GM12878 (cell line): ENCODE measurements around the gene HEATR3. TPM values are rescaled to one million over a fixed set of nuclear protein-coding genes. Genes with fewer than 3 reads are reported as not detected.

Experiments
- ATF3 ChIP-seq: IDR thresholded peaks from 2 replicates; pipeline ENCODE4 v1.6.1; 2011; ENCODE audit warnings: low read depth, mild to moderate bottlenecking, low read length, moderate library complexity, borderline replicate concordance; ENCODE audit errors: extremely low read depth
- BHLHE40 ChIP-seq, 2 experiments: fragments of 450-650 bp in 1 of 2; IDR thresholded peaks; 2 replicates each; pipeline ENCODE4 v1.6.1; 2011 to 2017; ENCODE audit warnings: low read depth in 2 of 2, borderline replicate concordance in 1 of 2, improper control_type of control experiment in 1 of 2, low read length in 1 of 2, mild to moderate bottlenecking in 1 of 2
- BMI1 ChIP-seq: fragments of 450-650 bp; IDR thresholded peaks from 2 replicates; pipeline ENCODE4 v1.6.1; 2016; ENCODE audit warnings: mild to moderate bottlenecking, moderate library complexity, borderline replicate concordance
- CHD4 ChIP-seq: fragments of 200-600 bp; sonication (generic); IDR thresholded peaks from 2 replicates; pipeline ENCODE4 v1.6.1; 2016; ENCODE audit warnings: mild to moderate bottlenecking
- CREM ChIP-seq: IDR thresholded peaks from 2 replicates; pipeline ENCODE4 v1.6.1; 2014; ENCODE audit warnings: antibody characterized with exemption, low read depth
- GATAD2B ChIP-seq: fragments of 450-650 bp; conservative IDR thresholded peaks from 2 replicates; pipeline ENCODE4 v1.6.1; 2017; ENCODE audit warnings: low read depth, mild to moderate bottlenecking, moderate library complexity
- IRF5 ChIP-seq: fragments of 450-650 bp; IDR thresholded peaks from 2 replicates; pipeline ENCODE4 v1.6.1; 2017; ENCODE audit warnings: borderline replicate concordance
- MEF2A ChIP-seq: IDR thresholded peaks from 2 replicates; pipeline ENCODE4 v1.6.1; 2011; ENCODE audit warnings: low read depth, mild to moderate bottlenecking, low read length, moderate library complexity; ENCODE audit not compliant: insufficient read depth
- MTA2 ChIP-seq: fragments of 450-650 bp; IDR thresholded peaks from 2 replicates; pipeline ENCODE4 v1.6.1; 2016; ENCODE audit warnings: low read depth, mild to moderate bottlenecking, moderate library complexity
- NFXL1 ChIP-seq: fragments of 450-650 bp; IDR thresholded peaks from 2 replicates; pipeline ENCODE4 v1.6.1; 2017; ENCODE audit warnings: antibody characterized with exemption, mild to moderate bottlenecking, borderline replicate concordance
- POLR2AphosphoS2 ChIP-seq: IDR thresholded peaks from 2 replicates; pipeline ENCODE4 v1.6.1; 2011; ENCODE audit warnings: low read depth, mild to moderate bottlenecking, low read length, improper control_type of control experiment, moderate library complexity
- RB1 ChIP-seq: fragments of 450-650 bp; formaldehyde crosslinking; IDR thresholded peaks from 2 replicates; pipeline ENCODE4 v1.6.1; 2017; ENCODE audit warnings: mild to moderate bottlenecking, borderline replicate concordance
- RELA ChIP-seq: fragments of 450-650 bp; IDR thresholded peaks from 2 replicates; pipeline ENCODE4 v1.8.0; 2014; ENCODE audit warnings: borderline replicate concordance; ENCODE audit not compliant: partially characterized antibody
- SMC3 ChIP-seq: IDR thresholded peaks from 2 replicates; pipeline ENCODE4 v1.6.1; 2011; ENCODE audit warnings: low read length, improper control_type of control experiment, borderline replicate concordance
- SP1 ChIP-seq: IDR thresholded peaks from one replicate; pipeline ENCODE4 v1.6.1; 2011; ENCODE audit warnings: low read depth, low read length
- SPI1 ChIP-seq: IDR thresholded peaks from 2 replicates; pipeline ENCODE4 v1.6.1; 2011; ENCODE audit warnings: low read depth, mild to moderate bottlenecking, low read length, moderate library complexity, borderline replicate concordance; ENCODE audit not compliant: insufficient read depth
- SREBF2 ChIP-seq: IDR thresholded peaks from 2 replicates; pipeline ENCODE4 v1.6.1; 2012; ENCODE audit warnings: mild to moderate bottlenecking, low read length
- TBL1XR1 ChIP-seq: IDR thresholded peaks from 2 replicates; pipeline ENCODE4 v1.6.1; 2012; ENCODE audit warnings: low read depth, low read length, improper control_type of control experiment
- TCF7 ChIP-seq: IDR thresholded peaks from 2 replicates; pipeline ENCODE4 v1.6.1; 2014; ENCODE audit warnings: antibody characterized with exemption, borderline replicate concordance
- YY1 ChIP-seq: IDR thresholded peaks from 2 replicates; pipeline ENCODE4 v1.6.1; 2011; ENCODE audit warnings: low read depth, mild to moderate bottlenecking, low read length
- ZNF217 ChIP-seq: fragments of 450-650 bp; IDR thresholded peaks from 2 replicates; pipeline ENCODE4 v1.6.1; 2017; ENCODE audit warnings: antibody characterized with exemption, mild to moderate bottlenecking
- ZNF24 ChIP-seq: fragments of 450-650 bp; IDR thresholded peaks from 2 replicates; pipeline ENCODE4 v1.6.1; 2017; ENCODE audit warnings: antibody characterized with exemption, mild to moderate bottlenecking
- polyA plus RNA-seq, 11 experiments: library from polyadenylated mRNA; depleted of rRNA in 4 of 11; unstranded in 6 of 11; stranded (reverse) in 5 of 11; fragments of >200 nt; fragmentation: Nextera tagmentation in 4 of 11; fragmentation: Illumina TruSeq in 1 of 11; extraction: Ambion mirVana in 4 of 11; extraction: Trizol in 1 of 11; gene quantifications; 1 replicate in 1 of 11; 2 replicates in 10 of 11; pipeline versions ENCODE4 v1.2.1 to v1.2.3, GENCODE V29; 2011 to 2016; ENCODE audit warnings: inconsistent platforms in 2 of 11, missing spikeins in 2 of 11, low read depth in 1 of 11
- total RNA-seq, 4 experiments: library from RNA; depleted of rRNA in 3 of 4; stranded (reverse); fragments of >200 nt in 3 of 4; fragmentation: Illumina TruSeq in 1 of 4; extraction: Trizol in 1 of 4; gene quantifications; 2 replicates each; pipeline versions ENCODE4 v1.2.1 to v1.2.3, GENCODE V29; 2013 to 2021
- TF ChIP-seq, protein P1 (sequence below): fragments of 450-650 bp; IDR thresholded peaks from 2 replicates; pipeline ENCODE4 v1.6.1; 2014; ENCODE audit warnings: mild to moderate bottlenecking
- TF ChIP-seq, protein P2 (sequence below): IDR thresholded peaks from 2 replicates; pipeline ENCODE4 v1.6.1; 2011; ENCODE audit warnings: borderline replicate concordance, low read depth, mild to moderate bottlenecking, moderate library complexity, low read length; ENCODE audit not compliant: insufficient read depth, poor library complexity, severe bottlenecking

The HEATR3 gene
- total and polyA plus RNA-seq, 10 of the 15 experiments (the other 5 are each of a cell fraction or from before 2014, with no cell fraction given): 1.5 to 30.0 (median 17.7) TPM

GRCh38 chr16:50024684-50025536 is 40.9 kb upstream of the HEATR3 start, which contains the start of gene CNEP1R1 (continued):
- peak; percentile 44; the same call in 1 of the 2 replicates for TF ChIP-seq CREM
- peak; percentile 90 for TF ChIP-seq SMC3
- TF ChIP-seq GATAD2B: peak; percentile 81; the same call in 1 of the 2 replicates
- TF ChIP-seq NFXL1: no peak
- TF ChIP-seq, protein P1, sequence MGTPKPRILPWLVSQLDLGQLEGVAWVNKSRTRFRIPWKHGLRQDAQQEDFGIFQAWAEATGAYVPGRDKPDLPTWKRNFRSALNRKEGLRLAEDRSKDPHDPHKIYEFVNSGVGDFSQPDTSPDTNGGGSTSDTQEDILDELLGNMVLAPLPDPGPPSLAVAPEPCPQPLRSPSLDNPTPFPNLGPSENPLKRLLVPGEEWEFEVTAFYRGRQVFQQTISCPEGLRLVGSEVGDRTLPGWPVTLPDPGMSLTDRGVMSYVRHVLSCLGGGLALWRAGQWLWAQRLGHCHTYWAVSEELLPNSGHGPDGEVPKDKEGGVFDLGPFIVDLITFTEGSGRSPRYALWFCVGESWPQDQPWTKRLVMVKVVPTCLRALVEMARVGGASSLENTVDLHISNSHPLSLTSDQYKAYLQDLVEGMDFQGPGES: peak; percentile 94
- TF ChIP-seq SREBF2: no peak
- no peak for TF ChIP-seq IRF5
- peak; percentile 57 for TF ChIP-seq RELA
- no peak for TF ChIP-seq TCF7
- no peak for TF ChIP-seq ATF3
- TF ChIP-seq BMI1: no peak
- peak; percentile 98 for TF ChIP-seq SP1
- peak; percentile 74 for TF ChIP-seq ZNF24
- TF ChIP-seq CHD4: no peak
- TF ChIP-seq BHLHE40 (IDR thresholded peaks at IDR 0.05; ENCODE audit: borderline replicate concordance in 1 of 2, low read depth in 2 of 2, low read length in 1 of 2): peak; percentile 36 to 62; a peak in 3 of 4 replicates
- TF ChIP-seq MEF2A: no peak
- TF ChIP-seq TBL1XR1: peak; percentile 60; the same call in 1 of the 2 replicates
- 0 out of 2 replicates have a peak, but pooled peaks have one; percentile 39 for TF ChIP-seq ZNF217
- TF ChIP-seq, protein P2, sequence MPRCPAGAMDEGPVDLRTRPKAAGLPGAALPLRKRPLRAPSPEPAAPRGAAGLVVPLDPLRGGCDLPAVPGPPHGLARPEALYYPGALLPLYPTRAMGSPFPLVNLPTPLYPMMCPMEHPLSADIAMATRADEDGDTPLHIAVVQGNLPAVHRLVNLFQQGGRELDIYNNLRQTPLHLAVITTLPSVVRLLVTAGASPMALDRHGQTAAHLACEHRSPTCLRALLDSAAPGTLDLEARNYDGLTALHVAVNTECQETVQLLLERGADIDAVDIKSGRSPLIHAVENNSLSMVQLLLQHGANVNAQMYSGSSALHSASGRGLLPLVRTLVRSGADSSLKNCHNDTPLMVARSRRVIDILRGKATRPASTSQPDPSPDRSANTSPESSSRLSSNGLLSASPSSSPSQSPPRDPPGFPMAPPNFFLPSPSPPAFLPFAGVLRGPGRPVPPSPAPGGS: no peak
- 0 out of 2 replicates have a peak, but pooled peaks have one; percentile 34 for TF ChIP-seq SPI1
- peak; percentile 85 for TF ChIP-seq YY1
- no peak for TF ChIP-seq POLR2AphosphoS2
- peak; percentile 89; the same call in 1 of the 2 replicates for TF ChIP-seq RB1
- TF ChIP-seq MTA2: no peak
